ENCODE measurements around the gene TMEM63B.

TMEM63B gene

GRCh38 chr6:44107017-44107416, 20.3 kb upstream of the TMEM63B start:
- ChIA-PET CTCF (interaction anchor here (0.6 to 1.4 kb wide), 6 partner anchors 9 to 150 kb away, joined by 3 to 6 read pairs (median 3); partner anchors contain the start of gene SLC35B2), POLR2A (no interaction called here)
- DNase-seq (ENCODE audit: low read depth, low spot score) = no peak
- TF ChIP-seq CTCF (IDR thresholded peaks at IDR 0.05; ENCODE audit: insufficient read depth, low read length, missing control alignments) = no peak
- no peak overlapping the region for H3K4me3 ChIP-seq (ENCODE audit: low read depth, low read length)

GRCh38 chr6:44108471-44108870, 18.9 kb upstream of the TMEM63B start:
- TF ChIP-seq CTCF (IDR thresholded peaks at IDR 0.05; ENCODE audit: insufficient read depth, low read length, missing control alignments) = no peak
- ChIA-PET CTCF (interaction anchor here (0.7 to 15.2 kb wide), 4 partner anchors 9 to 129 kb away, joined by 3 to 196 read pairs (median 7); no protein-coding TSS in a partner anchor), POLR2A (no interaction called here)
- H3K4me3 ChIP-seq (ENCODE audit: low read depth, low read length) = no peak overlapping the region
- DNase-seq (ENCODE audit: low read depth, low spot score) = no peak

- ChIA-PET POLR2A (no interaction called here), CTCF (interaction anchor here (3.3 to 15.2 kb wide), 2 partner anchors 10 to 125 kb away, joined by 10 to 196 read pairs; no protein-coding TSS in a partner anchor)
These were observed 18.1 kb upstream of the TMEM63B start for GRCh38 chr6:44109212-44109611.

GRCh38 chr6:44110005-44110676, 17.2 kb upstream of the TMEM63B start:
- no peak for DNase-seq (ENCODE audit: low read depth, low spot score)
- no peak overlapping the region for H3K4me3 ChIP-seq (ENCODE audit: low read depth, low read length)
- CTCF ChIA-PET = interaction anchor here (1.6 to 15.2 kb wide), 3 partner anchors 11 to 124 kb away, joined by 3 to 196 read pairs (median 10); no protein-coding TSS in a partner anchor
- TF ChIP-seq CTCF (IDR thresholded peaks at IDR 0.05; ENCODE audit: insufficient read depth, low read length, missing control alignments) = no peak
- POLR2A ChIA-PET = no interaction called here

More at GRCh38 chr6:44109212-44109611, 18.1 kb upstream of the TMEM63B start:
- TF ChIP-seq CTCF (IDR thresholded peaks at IDR 0.05; ENCODE audit: insufficient read depth, low read length, missing control alignments) = no peak
- no peak for DNase-seq (ENCODE audit: low read depth, low spot score)
- no peak overlapping the region for H3K4me3 ChIP-seq (ENCODE audit: low read depth, low read length)

GRCh38 chr6:44110966-44111365, 16.4 kb upstream of the TMEM63B start:
- ChIA-PET CTCF (interaction anchor here (0.9 to 15.2 kb wide), 6 partner anchors 12 to 123 kb away, joined by 3 to 196 read pairs (median 3); no protein-coding TSS in a partner anchor), POLR2A (no interaction called here)

More at GRCh38 chr6:44110966-44111365, 16.4 kb upstream of the TMEM63B start:
- DNase-seq (ENCODE audit: low read depth, low spot score) = no peak
- no peak for TF ChIP-seq CTCF (IDR thresholded peaks at IDR 0.05; ENCODE audit: insufficient read depth, low read length, missing control alignments)
- H3K4me3 ChIP-seq (ENCODE audit: low read depth, low read length) = no peak overlapping the region

All from AG04449 (cell line).